Loucy (cell line): Measurements from ENCODE around the gene GLRX5.

ENCODE experiments used
- H2AFZ ChIP-seq: fragments of 200-600 bp; sonication (generic); 2 replicates; pipeline ENCODE4 v1.6.0; 2016; ENCODE audit warnings: antibody characterized with exemption, mild to moderate bottlenecking, low read length, moderate library complexity
- H3F3A ChIP-seq: fragments of 200-600 bp; 2 replicates; pipeline ENCODE4 v1.6.0; 2016; ENCODE audit warnings: antibody characterized with exemption, low read depth, mild to moderate bottlenecking
- H3K27me3 ChIP-seq: fragments of 200-600 bp; sonication (generic); 2 replicates; pipeline ENCODE4 v1.6.1; 2014; ENCODE audit warnings: low read length, mild to moderate bottlenecking; ENCODE audit not compliant: insufficient read depth, poor library complexity, severe bottlenecking
- H3K36me3 ChIP-seq: fragments of 200-600 bp; sonication (generic); 2 replicates; pipeline ENCODE4 v1.6.1; 2016; ENCODE audit warnings: low read length; ENCODE audit not compliant: insufficient read depth
- H3K4me1 ChIP-seq: fragments of 200-600 bp; sonication (generic); 2 replicates; pipeline ENCODE4 v1.5.1; 2014; ENCODE audit warnings: low read length, mild to moderate bottlenecking; ENCODE audit not compliant: insufficient read depth, poor library complexity, severe bottlenecking
- H3K4me2 ChIP-seq: fragments of 200-600 bp; sonication (generic); 2 replicates; pipeline ENCODE4 v1.6.0; 2014; ENCODE audit warnings: antibody characterized with exemption, low read length, low read depth, mild to moderate bottlenecking; ENCODE audit not compliant: poor library complexity, severe bottlenecking
- H3K4me3 ChIP-seq: fragments of 200-600 bp; sonication (generic); 2 replicates; pipeline ENCODE4 v1.5.1; 2014; ENCODE audit warnings: low read length, mild to moderate bottlenecking, mixed read lengths; ENCODE audit not compliant: poor library complexity, severe bottlenecking
- H3K79me2 ChIP-seq: fragments of 200-600 bp; sonication (generic); 2 replicates; pipeline ENCODE4 v1.6.1; 2014; ENCODE audit warnings: low read length; ENCODE audit not compliant: insufficient read depth
- H3K9ac ChIP-seq: fragments of 200-600 bp; sonication (generic); 2 replicates; pipeline ENCODE4 v1.6.0; 2014; ENCODE audit warnings: mild to moderate bottlenecking, low read depth, low read length, moderate library complexity; ENCODE audit not compliant: poor library complexity, severe bottlenecking
- H3K9me2 ChIP-seq: fragments of 200-600 bp; sonication (generic); replicated peaks from 2 replicates; pipeline ENCODE4 v1.6.1; 2016; ENCODE audit warnings: low read depth, low read length, mixed read lengths
- H3K9me3 ChIP-seq: fragments of 200-600 bp; sonication (generic); 2 replicates; pipeline ENCODE4 v1.6.1; 2014; ENCODE audit warnings: mild to moderate bottlenecking, antibody characterized with exemption, low read length, low read depth; ENCODE audit not compliant: insufficient read depth
- H4K20me1 ChIP-seq: fragments of 200-600 bp; sonication (generic); 2 replicates; pipeline ENCODE4 v1.6.0; 2014; ENCODE audit warnings: antibody characterized with exemption, low read length, mild to moderate bottlenecking; ENCODE audit not compliant: insufficient read depth, poor library complexity, severe bottlenecking
- EZH2phosphoT487 ChIP-seq: fragments of 200-600 bp; IDR thresholded peaks from 2 replicates; pipeline ENCODE4 v1.6.1; 2018; ENCODE audit warnings: antibody characterized with exemption, mild to moderate bottlenecking, moderate library complexity, borderline replicate concordance
- TF ChIP-seq, protein P1 (sequence below): fragments of 200-600 bp; sonication (generic); conservative IDR thresholded peaks from 2 replicates; pipeline ENCODE4 v1.5.1; 2014; ENCODE audit warnings: mild to moderate bottlenecking, antibody characterized with exemption, low read length

Gene GLRX5

DNA sequence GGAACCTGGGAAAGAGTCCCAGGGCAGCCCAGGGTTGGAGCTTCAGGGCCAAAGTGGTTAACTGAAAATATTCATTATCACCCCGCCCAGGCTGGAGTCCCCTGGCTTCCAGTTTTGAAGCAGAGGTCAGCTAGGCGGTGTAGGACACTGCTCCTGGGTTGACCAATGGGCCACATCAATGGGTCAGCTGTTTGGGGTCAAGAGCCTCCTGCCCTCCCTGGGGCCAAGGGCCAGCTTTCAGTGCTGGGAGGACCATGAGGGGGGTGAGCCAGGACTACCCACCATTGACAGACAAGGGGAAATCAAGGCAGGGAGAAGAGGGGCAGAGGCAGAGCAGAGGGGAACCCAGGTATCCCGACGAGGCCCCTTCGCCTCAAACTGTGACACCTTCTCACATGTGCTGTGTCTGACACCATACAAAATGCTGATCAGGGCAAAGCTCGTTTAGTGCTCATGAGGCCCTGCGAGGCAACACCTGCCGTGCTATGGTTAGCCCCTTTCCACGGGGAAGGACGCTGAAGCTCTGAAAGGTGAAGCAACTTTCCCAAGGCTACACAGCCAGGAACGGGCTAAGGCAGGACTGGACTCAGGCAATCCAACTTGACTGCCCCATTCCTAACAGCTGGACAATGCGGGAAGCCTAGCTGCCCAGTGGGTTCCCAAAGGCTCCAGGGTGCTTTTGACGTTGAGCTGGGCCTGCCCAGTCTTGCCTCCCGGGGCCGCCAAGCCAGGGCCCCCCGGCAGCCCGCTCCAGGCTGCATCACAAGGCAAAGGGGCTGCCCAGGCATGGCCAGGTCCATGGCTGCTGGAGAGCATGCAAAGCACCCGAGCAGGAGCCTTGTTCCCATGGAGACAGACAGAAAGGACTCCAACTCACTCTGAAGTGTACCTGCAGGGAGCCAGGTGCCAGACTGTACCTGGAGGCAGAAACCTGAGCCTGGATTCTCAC lies 20.4 kb upstream of the GLRX5 start:
- Histone ChIP-seq H2AFZ (no peak overlapping the region), H3K9ac (no peak overlapping the region), H3K4me3 (no peak overlapping the region), H3K4me1 (peaks cover 34% of the 10 kb centered on the region), H3K9me2 (no peaks in the 10 kb centered on the region), H4K20me1 (no peaks in the 10 kb centered on the region), H3K36me3 (no peaks in the 10 kb centered on the region), H3K79me2 (no peaks in the 10 kb centered on the region), H3K27me3 (no peaks in the 10 kb centered on the region), H3K9me3 (no peaks in the 10 kb centered on the region), H3F3A (no peaks in the 10 kb centered on the region), H3K4me2 (no peak overlapping the region)
- TF ChIP-seq, protein P1, sequence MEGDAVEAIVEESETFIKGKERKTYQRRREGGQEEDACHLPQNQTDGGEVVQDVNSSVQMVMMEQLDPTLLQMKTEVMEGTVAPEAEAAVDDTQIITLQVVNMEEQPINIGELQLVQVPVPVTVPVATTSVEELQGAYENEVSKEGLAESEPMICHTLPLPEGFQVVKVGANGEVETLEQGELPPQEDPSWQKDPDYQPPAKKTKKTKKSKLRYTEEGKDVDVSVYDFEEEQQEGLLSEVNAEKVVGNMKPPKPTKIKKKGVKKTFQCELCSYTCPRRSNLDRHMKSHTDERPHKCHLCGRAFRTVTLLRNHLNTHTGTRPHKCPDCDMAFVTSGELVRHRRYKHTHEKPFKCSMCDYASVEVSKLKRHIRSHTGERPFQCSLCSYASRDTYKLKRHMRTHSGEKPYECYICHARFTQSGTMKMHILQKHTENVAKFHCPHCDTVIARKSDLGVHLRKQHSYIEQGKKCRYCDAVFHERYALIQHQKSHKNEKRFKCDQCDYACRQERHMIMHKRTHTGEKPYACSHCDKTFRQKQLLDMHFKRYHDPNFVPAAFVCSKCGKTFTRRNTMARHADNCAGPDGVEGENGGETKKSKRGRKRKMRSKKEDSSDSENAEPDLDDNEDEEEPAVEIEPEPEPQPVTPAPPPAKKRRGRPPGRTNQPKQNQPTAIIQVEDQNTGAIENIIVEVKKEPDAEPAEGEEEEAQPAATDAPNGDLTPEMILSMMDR = no peak
- TF ChIP-seq EZH2phosphoT487 = no peak

DNA sequence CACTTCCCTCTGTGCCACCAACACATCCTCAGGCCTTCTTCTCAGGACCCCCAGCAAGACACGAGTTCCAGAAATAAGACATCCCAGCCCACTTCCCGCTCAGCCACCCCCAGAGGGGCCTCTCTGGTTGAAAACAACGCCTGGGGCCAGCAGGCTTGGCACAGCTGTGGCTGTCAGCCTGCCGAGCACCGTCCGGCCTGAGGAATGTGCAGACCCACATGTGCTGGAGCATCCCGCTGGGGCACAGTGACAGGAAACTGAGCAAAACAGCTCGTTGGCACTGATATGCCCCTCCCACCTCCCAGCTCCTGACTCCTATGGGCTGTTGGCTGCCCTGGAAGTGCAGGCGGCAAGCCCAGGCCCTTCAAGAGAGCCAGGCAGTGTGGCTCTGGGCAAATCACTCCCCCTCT lies 19.8 kb upstream of the GLRX5 start:
- no peak overlapping the region for H2AFZ ChIP-seq

DNA sequence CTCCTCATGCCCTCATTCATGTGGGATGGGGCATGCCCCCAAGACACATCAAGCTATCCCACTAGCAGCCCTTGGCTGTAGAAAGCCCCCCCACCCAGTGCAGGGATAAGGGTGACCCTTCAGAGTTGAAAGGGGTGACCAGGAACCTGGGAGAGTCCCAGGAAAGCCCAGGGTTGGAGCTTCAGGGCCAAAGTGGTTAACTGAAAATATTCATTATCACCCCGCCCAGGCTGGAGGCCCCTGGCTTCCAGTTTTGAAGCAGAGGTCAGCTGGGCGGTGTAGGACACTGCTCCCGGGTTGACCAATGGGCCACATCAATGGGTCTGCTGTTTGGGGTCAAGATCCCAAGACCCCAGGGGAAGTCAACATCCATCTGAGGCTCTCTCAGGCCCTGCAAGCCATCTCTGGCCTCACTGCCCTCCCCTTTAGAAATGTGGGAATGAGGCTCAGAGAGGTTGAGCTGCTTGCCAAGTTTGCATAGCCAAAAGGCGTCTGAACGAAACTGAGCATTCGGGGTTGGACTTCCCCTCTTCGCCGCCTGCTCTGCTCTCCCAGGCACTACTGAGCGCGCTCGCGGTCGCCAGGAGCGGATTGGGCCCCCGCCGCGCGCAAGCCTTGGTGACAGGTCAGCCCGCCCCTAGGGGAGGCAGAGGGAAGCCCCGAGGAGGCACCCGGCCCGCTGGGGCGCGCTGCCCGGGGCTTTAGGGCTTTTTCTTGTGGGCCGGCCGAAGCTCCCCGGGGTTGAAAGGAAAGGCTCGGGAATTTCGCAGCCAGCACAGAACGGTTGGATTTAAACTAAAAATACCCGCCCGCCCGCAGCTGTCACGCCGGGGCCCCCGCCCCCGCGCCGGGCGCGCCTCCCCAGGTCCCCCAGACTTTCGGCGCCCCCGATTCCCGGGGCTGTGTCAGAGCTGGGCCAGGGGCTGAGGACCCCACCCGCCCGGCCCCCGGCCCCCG lies 19.0 kb upstream of the GLRX5 start:
- TF ChIP-seq EZH2phosphoT487 = no peak
- TF ChIP-seq, protein P1 = no peak
- peaks cover 47% of the 10 kb centered on the region for H3K4me1 ChIP-seq
- H3F3A ChIP-seq = no peaks in the 10 kb centered on the region
- no peaks in the 10 kb centered on the region for H3K79me2 ChIP-seq
- no peaks in the 10 kb centered on the region for H3K27me3 ChIP-seq
- no peak overlapping the region for H2AFZ ChIP-seq
- no peaks in the 10 kb centered on the region for H3K36me3 ChIP-seq
- H3K4me2 ChIP-seq = peak overlapping the region; percentile 17
- peak overlapping the region; percentile 20 for H3K4me3 ChIP-seq
- no peaks in the 10 kb centered on the region for H3K9me2 ChIP-seq
- no peaks in the 10 kb centered on the region for H3K9me3 ChIP-seq
- H4K20me1 ChIP-seq = no peaks in the 10 kb centered on the region
- no peak overlapping the region for H3K9ac ChIP-seq

More for the DNA sequence above, 19.8 kb upstream of the GLRX5 start:
- no peaks in the 10 kb centered on the region for H3K27me3 ChIP-seq
- peak overlapping the region; percentile 17 for H3K4me2 ChIP-seq
- peaks cover 41% of the 10 kb centered on the region for H3K4me1 ChIP-seq
- no peaks in the 10 kb centered on the region for H3F3A ChIP-seq
- H3K79me2 ChIP-seq = no peaks in the 10 kb centered on the region
- no peak for TF ChIP-seq EZH2phosphoT487
- TF ChIP-seq, protein P1 = no peak
- no peaks in the 10 kb centered on the region for H3K9me2 ChIP-seq
- H3K36me3 ChIP-seq = no peaks in the 10 kb centered on the region
- H3K9me3 ChIP-seq = no peaks in the 10 kb centered on the region
- no peaks in the 10 kb centered on the region for H4K20me1 ChIP-seq
- no peak overlapping the region for H3K4me3 ChIP-seq
- no peak overlapping the region for H3K9ac ChIP-seq
